Measurements from ENCODE around the gene ANG.

Gene ANG

DNA sequence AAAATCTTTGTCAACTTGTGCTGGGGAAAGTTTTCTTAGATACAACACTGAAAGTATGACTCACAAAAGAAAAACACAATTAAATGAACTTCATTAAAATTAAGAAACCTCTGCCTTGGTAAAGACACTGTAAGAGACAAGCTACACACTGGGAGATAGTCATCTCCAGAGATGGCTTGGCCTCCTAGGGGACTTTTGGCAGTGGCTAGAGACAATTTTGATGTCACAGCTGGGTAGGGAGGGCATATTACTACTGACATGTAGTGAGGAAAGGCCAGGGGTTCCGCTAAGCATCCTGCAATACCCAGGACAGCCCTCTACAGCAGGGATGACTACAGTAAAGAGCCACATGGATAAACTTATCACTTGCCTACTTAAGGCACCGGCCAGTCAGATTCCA is 12.9 kb upstream of the ANG start:
- DNase-seq: no peak

DNA sequence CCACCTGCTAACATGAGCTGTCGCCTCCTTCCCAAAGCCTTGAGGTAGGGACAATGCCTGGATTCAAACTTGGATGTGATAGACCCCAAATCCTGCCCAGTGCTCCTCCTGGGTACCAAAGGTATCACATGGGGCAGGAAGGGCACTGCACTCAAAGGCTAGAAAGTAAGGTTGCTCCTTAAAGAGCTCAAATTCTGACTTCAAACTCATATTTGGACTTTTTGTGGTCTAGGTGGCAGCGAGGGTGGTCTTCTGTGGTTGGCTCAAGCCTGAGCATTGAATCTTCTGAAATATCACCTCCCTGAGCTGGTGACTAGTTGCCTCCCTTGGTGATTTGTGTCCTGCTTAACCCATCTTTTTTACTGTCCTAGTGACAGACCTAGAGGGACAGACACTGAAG is 12.5 kb upstream of the ANG start:
- DNase-seq: no peak

GRCh38 chr14:20679907-20680306 is 8.7 kb upstream of the ANG start:
- no peak for DNase-seq

DNA sequence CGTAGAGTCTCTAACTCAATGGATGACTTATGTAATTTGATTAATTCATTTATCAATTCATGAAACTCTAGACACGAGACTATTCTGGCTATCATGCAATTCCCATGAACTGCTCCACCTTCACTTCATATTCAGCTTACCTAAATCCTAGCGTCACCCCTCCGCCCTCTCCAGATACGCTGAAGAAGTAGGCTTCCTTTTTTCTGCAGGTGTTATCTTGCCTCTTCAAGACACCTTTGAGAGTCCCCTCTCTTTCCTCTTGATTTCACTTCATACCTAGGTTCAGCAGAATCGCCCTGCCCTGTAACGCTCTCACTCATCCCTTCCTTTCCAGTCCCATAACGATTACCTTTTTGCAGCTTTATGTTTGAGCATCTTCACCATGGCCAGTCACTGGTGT is 8.2 kb upstream of the ANG start:
- no peak for DNase-seq

DNA sequence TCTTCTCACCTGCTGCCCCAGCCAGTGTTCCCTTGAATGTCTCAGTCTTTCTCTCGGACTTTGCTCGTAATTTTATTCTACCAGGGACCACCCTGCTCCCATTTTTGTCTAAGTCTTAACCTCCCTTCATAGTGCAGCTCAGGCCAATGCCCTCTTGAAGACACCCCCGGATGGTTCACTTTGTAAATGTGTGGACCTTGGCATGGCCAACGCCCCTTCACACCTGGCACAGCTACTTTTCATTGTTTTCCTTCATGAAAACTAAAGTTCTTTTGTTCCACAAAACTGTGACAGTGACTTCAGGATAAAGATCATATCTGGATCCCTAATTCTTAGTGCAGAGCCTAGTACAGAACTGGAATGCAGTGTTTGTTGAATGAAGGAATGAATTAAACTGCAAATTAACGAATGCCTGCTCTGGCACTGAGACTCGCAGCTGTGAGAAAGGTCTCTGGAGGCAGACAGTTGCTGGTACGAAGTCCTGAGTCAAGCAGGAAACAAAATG is 7.7 kb upstream of the ANG start:
- no peak for DNase-seq

DNA sequence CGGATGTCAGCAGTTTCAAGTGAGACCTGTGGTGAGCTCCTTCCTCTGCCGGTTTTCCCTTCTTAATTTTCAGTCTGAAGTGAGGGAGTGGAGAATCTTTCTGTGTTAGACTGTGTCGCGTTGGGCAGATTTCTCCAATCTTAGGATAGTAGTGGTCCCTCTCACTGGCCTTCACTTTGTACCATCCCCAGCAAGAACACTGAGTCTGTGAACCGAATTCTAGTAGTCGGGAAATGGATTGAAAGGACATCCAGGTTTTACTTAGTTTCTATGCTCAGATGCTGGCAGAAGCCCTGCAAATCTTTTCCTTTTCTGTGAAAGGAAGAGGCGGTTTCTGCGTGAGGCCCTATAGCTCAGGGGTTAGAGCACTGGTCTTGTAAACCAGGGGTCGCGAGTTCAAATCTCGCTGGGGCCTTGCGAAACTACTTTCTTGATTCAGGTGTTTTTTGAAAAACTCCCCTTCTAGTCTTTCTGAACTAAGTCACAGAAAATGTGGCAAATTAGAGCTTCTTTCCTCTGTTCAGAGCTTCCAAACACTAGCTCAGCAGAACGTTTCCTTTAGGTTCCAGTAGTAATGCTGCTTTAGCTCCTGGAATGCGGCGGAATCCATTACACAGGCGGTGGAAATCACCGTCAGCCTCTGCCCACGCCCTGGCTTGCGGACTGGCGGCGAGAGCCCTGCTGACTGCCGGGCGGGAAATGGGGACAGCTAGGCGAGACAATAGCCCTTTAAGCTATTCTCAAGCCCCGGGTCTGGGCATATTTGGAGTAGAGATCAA is 7.0 kb upstream of the ANG start:
- peak; percentile 86 for DNase-seq

GRCh38 chr14:20682127-20682434 is 6.5 kb upstream of the ANG start:
- peak; percentile 85 for DNase-seq

- peak; percentile 93 for DNase-seq
Measured at GRCh38 chr14:20682435-20683124, 6.0 kb upstream of the ANG start.

DNA sequence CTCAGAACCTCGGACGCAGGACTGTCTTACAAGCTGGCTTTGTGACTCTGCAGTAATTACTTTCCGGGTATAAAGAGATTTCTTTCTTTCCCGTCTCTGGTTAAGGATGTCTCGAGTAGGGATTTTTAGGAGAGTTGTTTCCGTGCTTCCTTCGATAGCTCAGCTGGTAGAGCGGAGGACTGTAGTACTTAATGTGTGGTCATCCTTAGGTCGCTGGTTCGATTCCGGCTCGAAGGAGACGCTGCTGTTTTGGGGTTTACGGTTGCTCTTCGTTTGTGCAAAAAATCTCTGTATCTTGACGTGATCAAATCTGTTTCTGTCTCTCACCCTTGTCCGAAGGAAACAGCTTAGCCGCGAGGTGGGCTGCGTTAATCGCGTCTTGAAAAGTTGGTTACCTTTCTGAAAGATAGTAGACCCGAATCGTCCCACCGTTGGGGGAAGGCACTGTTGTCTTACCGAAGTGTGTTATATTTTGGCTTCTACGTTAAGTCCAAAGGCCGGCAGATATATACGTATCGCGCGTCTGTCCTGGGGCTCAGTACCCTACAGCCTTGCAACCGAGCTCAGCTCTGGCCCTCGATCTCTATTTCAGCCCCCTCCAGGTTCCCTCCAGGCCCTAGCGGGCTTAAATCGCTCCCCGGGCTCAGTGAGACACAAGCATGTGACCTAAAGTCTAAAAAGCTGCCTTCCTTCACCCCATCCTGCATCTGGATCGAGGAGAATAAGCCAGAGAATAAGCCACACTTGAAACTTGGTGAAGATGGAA is 5.3 kb upstream of the ANG start:
- peak; percentile 92 for DNase-seq

DNA sequence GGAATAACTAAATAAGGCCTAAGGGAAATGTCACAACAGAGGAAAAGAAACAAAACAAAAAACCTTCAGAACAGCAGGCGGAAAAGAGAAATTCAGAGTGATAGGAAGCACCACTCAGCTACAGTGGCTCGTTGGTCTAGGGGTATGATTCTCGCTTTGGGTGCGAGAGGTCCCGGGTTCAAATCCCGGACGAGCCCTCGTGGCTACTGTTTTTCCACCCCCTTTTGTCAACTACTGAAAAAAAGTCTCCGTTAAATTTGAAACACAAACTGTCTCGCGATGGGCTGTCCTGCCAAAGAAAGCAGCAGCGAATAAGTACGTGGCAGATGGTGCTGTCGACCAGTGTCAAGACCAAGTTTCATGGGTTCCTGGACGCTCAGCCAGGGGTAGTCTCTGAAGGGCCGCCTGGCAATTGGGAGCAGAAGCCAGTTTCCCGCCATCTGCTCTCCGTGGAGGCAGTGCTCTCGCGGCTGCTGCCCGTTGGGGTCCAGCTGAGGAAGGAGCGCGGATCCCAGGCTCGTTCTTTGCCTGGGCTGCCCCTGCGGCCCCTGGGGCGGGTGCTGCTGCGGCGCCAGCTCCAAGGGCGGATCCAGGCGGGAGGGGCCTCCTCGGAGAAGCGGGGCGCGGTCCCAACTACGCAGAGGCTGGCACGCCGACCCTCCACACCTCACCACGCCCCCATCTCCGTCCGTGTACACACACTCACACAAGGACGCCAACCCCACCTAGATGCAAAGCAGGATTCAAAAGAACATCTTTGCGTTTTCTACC is 4.5 kb upstream of the ANG start, which contains the start of gene RNASE4:
Gene RNASE4 (plus strand): TSS at position 670 of the 771 bp plus-strand sequence. CDS start 14,812 bp downstream, outside the sequence.
- DNase-seq: peak; percentile 88

DNA sequence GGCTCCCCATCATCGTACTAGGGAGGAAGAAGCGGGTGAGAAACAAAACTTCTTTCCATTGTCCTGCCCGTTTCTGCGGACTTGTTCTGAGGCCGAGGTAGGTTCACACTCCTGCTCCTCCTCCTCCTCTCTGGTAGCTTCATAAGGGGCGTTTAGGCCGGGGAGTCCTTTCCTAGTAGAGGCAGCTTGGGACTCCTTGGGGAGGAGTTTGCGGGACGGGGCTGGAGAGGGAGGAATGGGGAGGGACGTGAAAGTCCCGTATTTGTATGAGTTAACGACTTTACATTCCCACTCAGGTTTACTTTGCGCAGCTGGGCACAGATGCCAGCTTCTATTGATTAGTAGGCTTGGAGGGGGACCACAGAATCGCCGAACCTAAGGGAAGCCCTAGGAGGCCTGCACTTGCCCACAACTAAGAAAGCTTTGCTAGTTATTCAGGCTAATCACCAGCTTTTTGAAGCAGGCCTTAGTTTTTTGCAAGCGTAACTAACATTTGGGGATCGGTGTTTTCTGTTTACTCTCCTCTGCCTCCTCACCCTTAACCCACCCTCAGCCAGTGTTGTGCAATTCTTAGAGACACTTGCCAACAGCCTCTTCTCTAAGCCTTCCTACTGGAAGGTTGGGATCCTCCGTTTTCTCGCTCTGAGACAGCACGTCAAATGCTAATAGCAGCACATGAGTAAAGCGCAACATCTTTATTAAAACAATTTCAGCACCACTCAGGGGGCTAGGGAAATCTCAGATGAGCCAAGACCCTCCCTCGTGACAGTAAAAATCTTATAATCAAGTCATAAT is 3.7 kb upstream of the ANG start:
- DNase-seq: no peak

DNA sequence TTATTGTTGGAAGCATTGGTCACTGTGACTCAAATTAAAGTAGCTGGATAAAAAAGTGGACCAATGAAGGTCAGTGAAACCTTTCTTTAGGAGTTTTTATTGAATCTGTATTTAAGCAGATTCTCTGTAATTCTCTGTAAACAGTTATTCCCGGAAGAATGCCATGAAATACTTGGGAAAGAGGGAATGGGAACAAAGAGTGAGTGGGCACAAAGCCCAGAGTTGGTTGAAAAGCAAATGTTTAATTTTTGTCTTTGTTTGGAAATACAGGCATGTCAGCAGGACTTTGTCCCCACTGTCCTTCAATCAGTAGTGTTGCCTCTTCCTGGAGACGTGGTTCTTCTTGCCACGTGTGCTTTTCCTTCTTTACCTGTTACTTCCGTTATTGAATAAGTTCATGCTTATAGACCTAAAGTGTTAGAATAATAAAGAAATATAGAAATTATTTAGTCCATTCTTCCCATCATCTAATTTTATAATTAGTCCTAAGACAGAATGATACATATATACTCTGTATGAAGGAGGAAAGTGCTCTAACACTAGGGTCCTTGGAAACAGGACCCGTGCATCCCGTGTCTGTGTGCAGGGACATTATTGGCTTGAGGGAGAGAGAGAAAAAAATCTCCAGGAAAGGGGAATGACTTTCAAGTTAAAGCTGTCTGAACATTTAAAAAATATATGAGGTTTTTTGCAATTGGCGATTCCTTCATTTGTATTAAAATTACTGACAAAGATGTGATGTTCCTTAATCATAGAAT is 2.0 kb upstream of the ANG start:
- no peak for DNase-seq

- no peak for DNase-seq
Measured at GRCh38 chr14:20687362-20688166, 1.0 kb upstream of the ANG start.

- peak; percentile 45 for DNase-seq
Measured at GRCh38 chr14:20690848-20691640, 2.5 kb downstream of the ANG start.

DNA sequence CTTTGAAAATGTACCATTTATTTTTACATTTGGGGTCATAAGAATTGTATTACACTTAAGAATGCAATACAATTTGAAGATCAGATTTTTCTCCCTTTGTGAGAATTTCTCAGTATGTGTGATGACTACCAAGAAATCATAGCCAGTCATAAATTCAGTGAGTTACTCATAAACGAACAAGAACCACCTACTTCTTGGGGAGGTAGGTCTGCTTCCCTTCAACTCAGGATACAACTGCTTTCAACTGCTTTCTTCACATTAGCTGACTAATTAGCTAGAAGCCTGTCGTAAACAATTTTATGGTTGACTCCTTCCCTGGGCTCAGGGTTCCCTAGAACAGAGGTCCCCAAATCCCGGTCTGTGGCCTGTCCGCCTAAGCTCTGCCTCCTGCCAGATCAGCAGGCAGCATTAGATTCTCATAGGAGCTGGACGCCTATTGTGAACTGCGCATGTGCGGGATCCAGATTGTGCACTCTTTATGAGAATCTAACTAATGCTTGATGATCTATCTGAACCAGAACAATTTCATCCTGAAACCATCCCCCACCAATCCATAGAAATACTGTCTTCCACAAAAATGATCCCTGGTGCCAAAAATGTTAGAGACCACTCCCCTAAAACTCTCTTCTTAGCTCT is 3.7 kb downstream of the ANG start:
- no peak for DNase-seq

- no peak for DNase-seq
Measured at GRCh38 chr14:20696764-20697163, 8.2 kb downstream of the ANG start.

DNA sequence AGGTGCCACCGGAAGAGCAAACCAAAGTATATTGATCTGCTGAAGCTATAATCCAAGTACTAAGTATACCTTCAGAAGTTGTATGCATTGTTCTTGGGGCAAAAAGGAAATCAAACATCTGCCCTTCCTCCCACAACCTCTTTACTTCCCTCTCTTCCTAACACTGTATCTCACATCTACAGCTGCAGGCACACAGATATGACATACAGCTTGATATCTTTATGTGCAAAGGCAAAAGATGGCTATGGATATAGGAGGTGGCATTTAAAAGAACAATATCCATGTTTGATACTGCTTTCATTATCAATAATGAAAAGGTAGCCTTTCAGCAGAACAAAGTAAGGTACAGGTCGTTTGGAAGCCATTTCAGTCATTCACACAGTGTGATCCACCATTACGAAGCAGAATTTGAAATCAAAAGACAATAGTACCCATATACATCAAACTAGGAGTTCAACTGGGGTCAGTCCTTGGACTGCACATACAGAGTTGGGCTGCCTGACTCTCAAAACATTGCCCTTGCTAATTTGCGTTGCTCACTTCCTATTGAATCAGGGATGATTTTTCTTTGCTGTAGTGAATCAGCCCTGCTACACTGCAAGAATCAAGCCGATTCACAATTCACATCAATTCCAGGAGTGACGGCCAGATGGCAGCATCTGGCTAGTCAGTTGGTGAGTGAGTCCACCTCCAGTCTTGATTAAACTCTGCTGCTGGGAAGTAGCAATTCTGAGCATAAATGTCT is 8.9 kb downstream of the ANG start:
- peak; percentile 30 for DNase-seq

GRCh38 chr14:20698018-20698329 is 9.4 kb downstream of the ANG start:
- DNase-seq: no peak

Measured in right kidney (tissue), 1 donor.